ENCODE data around the gene MATN1. TPM values are rescaled to one million over a fixed set of nuclear protein-coding genes. Genes with fewer than 3 reads are reported as not detected.

Gene MATN1
- polyA plus RNA-seq, 2 donors: 0.01 to 0.02 TPM

DNA sequence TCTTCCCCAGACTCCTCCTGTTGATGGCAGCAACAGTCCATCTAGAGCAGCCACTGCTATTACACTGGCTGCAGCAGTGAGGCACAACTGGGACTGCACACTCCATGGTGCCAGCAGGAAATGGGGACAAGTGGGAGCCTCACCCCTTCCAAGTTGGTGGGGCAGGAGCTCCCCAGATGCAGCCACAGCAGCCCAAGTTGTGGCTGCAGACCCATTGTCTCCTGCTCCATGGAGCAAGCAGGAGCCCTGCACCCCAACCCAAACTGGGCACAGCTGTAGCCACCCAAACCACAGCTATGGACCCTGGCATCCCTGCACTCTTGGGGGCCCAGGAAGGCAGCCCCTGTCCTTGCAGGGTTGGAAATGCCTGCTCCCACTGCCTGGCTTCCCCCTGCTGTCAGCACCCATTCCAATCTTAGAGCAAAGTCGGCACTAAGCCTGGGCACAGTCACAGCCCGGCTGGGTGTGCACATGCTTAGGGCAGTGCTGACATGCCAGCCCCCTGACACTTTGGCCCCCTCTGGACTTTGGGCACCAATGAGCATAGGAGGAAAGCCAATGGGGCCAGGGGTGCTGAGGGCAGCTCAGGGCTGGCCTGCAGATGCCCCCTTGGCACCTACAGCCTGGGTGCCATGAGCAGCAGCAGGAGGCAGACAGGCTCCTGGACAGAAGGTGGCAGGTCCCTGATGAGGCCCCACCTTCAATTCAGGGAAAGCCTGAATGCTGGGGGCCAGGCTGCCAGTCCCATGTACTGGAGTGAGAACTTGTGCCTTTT lies 44.0 kb downstream of the MATN1 start:
- WGBS, 2 donors: 87 to 97% methylated on average over 2 of the region's 2 CpGs
- Histone ChIP-seq H3K9me3 (ENCODE audit: control insufficient read depth in 2 of 2, insufficient read depth in 1 of 2, low read depth in 1 of 2, low read length in 1 of 2) (peaks cover 3 to 12% of the 10 kb centered on the region in 2 donors), H3K4me1 (ENCODE audit: control insufficient read depth in 2 of 2, insufficient read depth in 2 of 2, low read length in 1 of 2) (no peaks in the 10 kb centered on the region), H3K36me3 (ENCODE audit: control insufficient read depth in 2 of 2, insufficient read depth in 2 of 2, low read length in 1 of 2) (no peaks in the 10 kb centered on the region), H3K4me3 (ENCODE audit: low read depth in 1 of 2, low read length in 2 of 2) (no peak overlapping the region), H3K27me3 (ENCODE audit: control insufficient read depth in 1 of 2, insufficient read depth in 2 of 2, low read length in 2 of 2) (no peaks in the 10 kb centered on the region), H3K27ac (ENCODE audit: low read depth in 2 of 2, low read length in 1 of 2) (no peak overlapping the region)

DNA sequence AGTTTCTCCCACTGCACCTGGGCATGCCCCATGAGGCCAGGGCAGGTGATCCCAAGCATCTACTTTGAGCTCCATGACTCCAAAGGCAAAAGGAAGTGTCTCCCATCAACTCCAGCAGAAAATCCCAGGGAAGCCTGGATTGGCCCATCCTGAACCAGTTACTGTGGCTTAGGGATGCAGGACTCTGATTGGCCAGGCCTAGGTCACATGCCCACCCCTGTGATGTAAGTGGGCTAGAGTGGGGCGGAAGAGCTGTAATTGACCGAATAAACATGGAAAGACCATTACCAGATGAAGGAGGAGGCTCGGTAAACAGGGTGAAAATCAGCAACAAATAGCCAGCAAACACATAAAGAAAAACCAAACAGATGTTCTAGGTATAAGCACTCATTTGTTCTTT lies 45.2 kb downstream of the MATN1 start:
- H3K27ac ChIP-seq (ENCODE audit: low read depth in 2 of 2, low read length in 1 of 2): no peak overlapping the region
- WGBS, 2 donors: 60 to 79% methylated on average over 3 of the region's 3 CpGs
- no peaks in the 10 kb centered on the region for H3K4me1 ChIP-seq (ENCODE audit: control insufficient read depth in 2 of 2, insufficient read depth in 2 of 2, low read length in 1 of 2)
- H3K36me3 ChIP-seq (ENCODE audit: control insufficient read depth in 2 of 2, insufficient read depth in 2 of 2, low read length in 1 of 2): no peaks in the 10 kb centered on the region
- no peaks in the 10 kb centered on the region for H3K27me3 ChIP-seq (ENCODE audit: control insufficient read depth in 1 of 2, insufficient read depth in 2 of 2, low read length in 2 of 2)
- H3K9me3 ChIP-seq (ENCODE audit: control insufficient read depth in 2 of 2, insufficient read depth in 1 of 2, low read depth in 1 of 2, low read length in 1 of 2): peaks cover 3 to 12% of the 10 kb centered on the region in 2 donors
- no peak overlapping the region for H3K4me3 ChIP-seq (ENCODE audit: low read depth in 1 of 2, low read length in 2 of 2)

DNA sequence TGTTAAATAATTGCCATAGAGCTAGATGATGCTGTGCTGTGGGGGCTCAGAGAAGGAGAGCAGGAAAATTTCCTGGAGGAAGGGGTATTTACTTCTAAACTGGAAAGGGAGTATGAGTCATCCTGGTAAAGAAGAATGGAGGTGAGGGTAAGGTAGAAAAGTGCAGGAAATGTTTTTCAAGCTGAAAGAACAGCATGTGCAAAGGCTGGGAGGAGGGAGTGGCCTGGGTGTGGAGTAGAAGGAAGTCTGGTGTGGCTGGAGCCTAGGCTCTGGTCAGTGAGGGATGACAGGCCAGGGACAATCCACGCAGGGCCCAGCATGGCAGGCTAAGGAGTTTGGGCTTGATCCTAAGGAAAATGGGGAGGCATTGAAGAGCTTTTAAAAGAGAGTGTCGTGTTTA lies 45.9 kb downstream of the MATN1 start:
- no peak overlapping the region for H3K27ac ChIP-seq (ENCODE audit: low read depth in 2 of 2, low read length in 1 of 2)
- no peaks in the 10 kb centered on the region for H3K4me1 ChIP-seq (ENCODE audit: control insufficient read depth in 2 of 2, insufficient read depth in 2 of 2, low read length in 1 of 2)
- H3K9me3 ChIP-seq (ENCODE audit: control insufficient read depth in 2 of 2, insufficient read depth in 1 of 2, low read depth in 1 of 2, low read length in 1 of 2): peaks cover 3 to 12% of the 10 kb centered on the region in 2 donors
- WGBS, 2 donors: 80 to 84% methylated on average over 2 of the region's 2 CpGs
- H3K36me3 ChIP-seq (ENCODE audit: control insufficient read depth in 2 of 2, insufficient read depth in 2 of 2, low read length in 1 of 2): no peaks in the 10 kb centered on the region
- H3K27me3 ChIP-seq (ENCODE audit: control insufficient read depth in 1 of 2, insufficient read depth in 2 of 2, low read length in 2 of 2): no peaks in the 10 kb centered on the region
- no peak overlapping the region for H3K4me3 ChIP-seq (ENCODE audit: low read depth in 1 of 2, low read length in 2 of 2)

- peaks cover 0 to 2% of the 10 kb centered on the region in 2 donors for H3K27me3 ChIP-seq (ENCODE audit: control insufficient read depth in 1 of 2, insufficient read depth in 2 of 2, low read length in 2 of 2)
- no peaks in the 10 kb centered on the region for H3K36me3 ChIP-seq (ENCODE audit: control insufficient read depth in 2 of 2, insufficient read depth in 2 of 2, low read length in 1 of 2)
- H3K4me3 ChIP-seq (ENCODE audit: low read depth in 1 of 2, low read length in 2 of 2): no peak overlapping the region
- WGBS, 2 donors: 34 to 40% methylated on average over 2 of the region's 2 CpGs
- no peaks in the 10 kb centered on the region for H3K4me1 ChIP-seq (ENCODE audit: control insufficient read depth in 2 of 2, insufficient read depth in 2 of 2, low read length in 1 of 2)
- peaks cover 3 to 12% of the 10 kb centered on the region in 2 donors for H3K9me3 ChIP-seq (ENCODE audit: control insufficient read depth in 2 of 2, insufficient read depth in 1 of 2, low read depth in 1 of 2, low read length in 1 of 2)
- H3K27ac ChIP-seq (ENCODE audit: low read depth in 2 of 2, low read length in 1 of 2): no peak overlapping the region
These were observed 47.6 kb downstream of the MATN1 start for GRCh38 chr1:30675761-30676160.

DNA sequence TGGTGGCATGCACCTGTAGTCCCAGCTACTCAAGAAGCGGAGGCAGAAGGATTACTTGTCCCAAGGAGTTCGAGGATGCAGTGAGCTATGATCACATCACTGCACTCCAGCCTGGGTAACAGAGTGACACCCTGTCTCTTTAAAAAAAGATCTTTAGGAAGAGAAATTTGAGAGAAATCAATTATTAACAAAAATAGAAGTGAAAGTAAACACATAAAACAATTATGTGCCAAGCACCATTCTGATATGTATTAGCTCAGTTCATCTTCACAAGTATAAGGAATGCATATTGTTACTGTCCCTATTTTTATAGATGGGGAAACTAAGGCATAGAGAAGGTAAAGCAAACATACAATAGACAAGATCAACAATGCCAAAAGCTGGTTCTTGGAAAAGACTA lies 48.1 kb downstream of the MATN1 start:
- Histone ChIP-seq H3K9me3 (ENCODE audit: control insufficient read depth in 2 of 2, insufficient read depth in 1 of 2, low read depth in 1 of 2, low read length in 1 of 2) (peaks cover 3 to 12% of the 10 kb centered on the region in 2 donors), H3K27ac (ENCODE audit: low read depth in 2 of 2, low read length in 1 of 2) (no peak overlapping the region), H3K27me3 (ENCODE audit: control insufficient read depth in 1 of 2, insufficient read depth in 2 of 2, low read length in 2 of 2) (peaks cover 0 to 2% of the 10 kb centered on the region in 2 donors), H3K36me3 (ENCODE audit: control insufficient read depth in 2 of 2, insufficient read depth in 2 of 2, low read length in 1 of 2) (no peaks in the 10 kb centered on the region), H3K4me1 (ENCODE audit: control insufficient read depth in 2 of 2, insufficient read depth in 2 of 2, low read length in 1 of 2) (no peaks in the 10 kb centered on the region), H3K4me3 (ENCODE audit: low read depth in 1 of 2, low read length in 2 of 2) (no peak overlapping the region)
- WGBS, 2 donors: 90 to 92% methylated on average over 2 of the region's 2 CpGs

DNA sequence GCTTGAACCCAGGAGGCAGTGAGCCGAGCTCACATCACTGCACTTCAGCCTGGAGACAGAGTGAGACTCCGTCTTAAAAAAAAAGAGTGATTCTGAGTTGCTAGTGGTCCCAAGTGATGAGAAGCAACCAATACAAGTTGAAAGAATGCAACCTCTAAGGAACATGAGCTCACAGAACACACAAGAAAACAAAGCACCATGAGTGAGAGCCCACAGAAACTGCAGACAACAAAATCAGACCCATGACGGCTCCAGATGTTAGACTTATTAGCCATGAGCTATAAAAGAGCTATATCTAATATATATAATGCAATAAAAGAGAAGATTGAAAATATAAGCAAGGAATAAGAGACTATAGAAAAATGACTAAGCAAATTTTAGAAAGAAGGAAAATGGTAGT lies 50.0 kb downstream of the MATN1 start:
- Histone ChIP-seq H3K9me3 (ENCODE audit: control insufficient read depth in 2 of 2, insufficient read depth in 1 of 2, low read depth in 1 of 2, low read length in 1 of 2) (no peaks in the 10 kb centered on the region), H3K27me3 (ENCODE audit: control insufficient read depth in 1 of 2, insufficient read depth in 2 of 2, low read length in 2 of 2) (peaks cover 0 to 2% of the 10 kb centered on the region in 2 donors), H3K36me3 (ENCODE audit: control insufficient read depth in 2 of 2, insufficient read depth in 2 of 2, low read length in 1 of 2) (no peaks in the 10 kb centered on the region), H3K27ac (ENCODE audit: low read depth in 2 of 2, low read length in 1 of 2) (no peak overlapping the region), H3K4me3 (ENCODE audit: low read depth in 1 of 2, low read length in 2 of 2) (no peak overlapping the region), H3K4me1 (ENCODE audit: control insufficient read depth in 2 of 2, insufficient read depth in 2 of 2, low read length in 1 of 2) (no peaks in the 10 kb centered on the region)
- WGBS, 2 donors: 62 to 90% methylated on average over 3 of the region's 3 CpGs

DNA sequence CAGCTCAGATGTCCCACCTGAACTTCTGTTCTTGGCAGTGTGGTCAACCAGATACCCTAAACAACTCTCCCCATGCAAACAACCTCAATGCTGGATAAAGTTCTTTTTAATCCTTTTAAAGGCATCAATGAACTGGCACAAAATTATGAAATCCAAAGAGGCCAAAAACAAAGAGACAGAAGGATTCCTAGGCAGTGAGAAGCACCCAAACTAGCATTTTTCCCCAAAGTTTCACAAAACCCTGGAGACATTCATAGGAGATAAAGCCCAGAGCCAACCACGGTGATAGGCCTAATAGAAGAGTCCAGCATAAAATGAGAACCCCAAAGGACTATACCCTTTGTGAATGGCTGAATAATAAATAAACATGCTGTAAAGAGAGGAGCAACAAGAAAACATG lies 50.7 kb downstream of the MATN1 start:
- 85 to 92% methylated on average over 1 of the region's 1 CpG for WGBS, 2 donors

GRCh38 chr1:30670240-30671060 lies 52.9 kb downstream of the MATN1 start:
- Histone ChIP-seq H3K36me3 (ENCODE audit: control insufficient read depth in 2 of 2, insufficient read depth in 2 of 2, low read length in 1 of 2) (no peaks in the 10 kb centered on the region), H3K27ac (ENCODE audit: low read depth in 2 of 2, low read length in 1 of 2) (no peak overlapping the region), H3K4me1 (ENCODE audit: control insufficient read depth in 2 of 2, insufficient read depth in 2 of 2, low read length in 1 of 2) (peaks cover 0 to 3% of the 10 kb centered on the region in 2 donors), H3K4me3 (ENCODE audit: low read depth in 1 of 2, low read length in 2 of 2) (no peak overlapping the region), H3K27me3 (ENCODE audit: control insufficient read depth in 1 of 2, insufficient read depth in 2 of 2, low read length in 2 of 2) (peaks cover 0 to 2% of the 10 kb centered on the region in 2 donors), H3K9me3 (ENCODE audit: control insufficient read depth in 2 of 2, insufficient read depth in 1 of 2, low read depth in 1 of 2, low read length in 1 of 2) (no peaks in the 10 kb centered on the region)
- 54 to 55% methylated on average over 9 of the region's 9 CpGs for WGBS, 2 donors

More for the DNA sequence above, 50.7 kb downstream of the MATN1 start:
- H3K4me3 ChIP-seq (ENCODE audit: low read depth in 1 of 2, low read length in 2 of 2): no peak overlapping the region
- H3K9me3 ChIP-seq (ENCODE audit: control insufficient read depth in 2 of 2, insufficient read depth in 1 of 2, low read depth in 1 of 2, low read length in 1 of 2): no peaks in the 10 kb centered on the region
- peaks cover 0 to 2% of the 10 kb centered on the region in 2 donors for H3K27me3 ChIP-seq (ENCODE audit: control insufficient read depth in 1 of 2, insufficient read depth in 2 of 2, low read length in 2 of 2)
- H3K36me3 ChIP-seq (ENCODE audit: control insufficient read depth in 2 of 2, insufficient read depth in 2 of 2, low read length in 1 of 2): no peaks in the 10 kb centered on the region
- H3K4me1 ChIP-seq (ENCODE audit: control insufficient read depth in 2 of 2, insufficient read depth in 2 of 2, low read length in 1 of 2): peaks cover 0 to 2% of the 10 kb centered on the region in 2 donors
- H3K27ac ChIP-seq (ENCODE audit: low read depth in 2 of 2, low read length in 1 of 2): no peak overlapping the region

- H3K9me3 ChIP-seq (ENCODE audit: control insufficient read depth in 2 of 2, insufficient read depth in 1 of 2, low read depth in 1 of 2, low read length in 1 of 2): no peaks in the 10 kb centered on the region
- H3K4me1 ChIP-seq (ENCODE audit: control insufficient read depth in 2 of 2, insufficient read depth in 2 of 2, low read length in 1 of 2): peaks cover 0 to 6% of the 10 kb centered on the region in 2 donors
- H3K27ac ChIP-seq (ENCODE audit: low read depth in 2 of 2, low read length in 1 of 2): no peak overlapping the region
- WGBS, 2 donors: 90 to 96% methylated on average over 6 of the region's 6 CpGs
- H3K4me3 ChIP-seq (ENCODE audit: low read depth in 1 of 2, low read length in 2 of 2): no peak overlapping the region
- no peaks in the 10 kb centered on the region for H3K36me3 ChIP-seq (ENCODE audit: control insufficient read depth in 2 of 2, insufficient read depth in 2 of 2, low read length in 1 of 2)
- H3K27me3 ChIP-seq (ENCODE audit: control insufficient read depth in 1 of 2, insufficient read depth in 2 of 2, low read length in 2 of 2): peaks cover 0 to 2% of the 10 kb centered on the region in 2 donors
These were observed 54.6 kb downstream of the MATN1 start for GRCh38 chr1:30668546-30669327.
